Measurements from ENCODE around the gene TMEFF2.
"Not testable (repeated sequence)": the region's sequence is repeated elsewhere in the genome, so short reads cannot be mapped to it uniquely, and the experiment has no call there.

Gene TMEFF2

GRCh38 chr2:192128655-192129054 lies 66.1 kb downstream of the TMEFF2 start:
- no peak for DNase-seq (ENCODE audit: low spot score)

GRCh38 chr2:192127434-192127833 lies 67.3 kb downstream of the TMEFF2 start:
- no peak for DNase-seq (ENCODE audit: low spot score)

GRCh38 chr2:192126912-192127311 lies 67.8 kb downstream of the TMEFF2 start:
- no peak for DNase-seq (ENCODE audit: low spot score)

- DNase-seq (ENCODE audit: low spot score), result peak; percentile 30
These were observed 68.3 kb downstream of the TMEFF2 start for GRCh38 chr2:192126426-192126825.

GRCh38 chr2:192124571-192124970 lies 70.2 kb downstream of the TMEFF2 start:
- DNase-seq (ENCODE audit: low spot score), result peak; percentile 56

GRCh38 chr2:192123847-192124246 lies 70.9 kb downstream of the TMEFF2 start:
- no peak for DNase-seq (ENCODE audit: low spot score)

- no peak for DNase-seq (ENCODE audit: low spot score)
These were observed 71.8 kb downstream of the TMEFF2 start for GRCh38 chr2:192122946-192123345.

GRCh38 chr2:192122141-192122540 lies 72.6 kb downstream of the TMEFF2 start:
- peak; percentile 7 for DNase-seq (ENCODE audit: low spot score)

- no peak for DNase-seq (ENCODE audit: low spot score)
These were observed 75.2 kb downstream of the TMEFF2 start for GRCh38 chr2:192119536-192119935.

- DNase-seq (ENCODE audit: low spot score), result no peak
These were observed 77.0 kb downstream of the TMEFF2 start for GRCh38 chr2:192117705-192118104.

- not testable (repeated sequence) for DNase-seq (ENCODE audit: low spot score)
These were observed 83.2 kb downstream of the TMEFF2 start for GRCh38 chr2:192111536-192111935.

GRCh38 chr2:192099742-192100141 lies 95.0 kb downstream of the TMEFF2 start:
- no peak for DNase-seq (ENCODE audit: low spot score)

- no peak for DNase-seq (ENCODE audit: low spot score)
These were observed 95.8 kb downstream of the TMEFF2 start for GRCh38 chr2:192098814-192099491.

GRCh38 chr2:192091476-192091875 lies 103.3 kb downstream of the TMEFF2 start:
- DNase-seq (ENCODE audit: low spot score), result no peak

- DNase-seq (ENCODE audit: low spot score), result no peak
These were observed 103.8 kb downstream of the TMEFF2 start for GRCh38 chr2:192090911-192091310.

- DNase-seq (ENCODE audit: low spot score), result peak; percentile 10
These were observed 107.3 kb downstream of the TMEFF2 start for GRCh38 chr2:192087398-192087958.

GRCh38 chr2:192082121-192082520 lies 112.6 kb downstream of the TMEFF2 start:
- DNase-seq (ENCODE audit: low spot score), result no peak

GRCh38 chr2:192080096-192080495 lies 114.6 kb downstream of the TMEFF2 start:
- not testable (repeated sequence) for DNase-seq (ENCODE audit: low spot score)

- DNase-seq (ENCODE audit: low spot score), result no peak
These were observed 120.9 kb downstream of the TMEFF2 start for GRCh38 chr2:192073878-192074277.

- DNase-seq (ENCODE audit: low spot score), result no peak
These were observed 122.0 kb downstream of the TMEFF2 start for GRCh38 chr2:192072778-192073177.

- no peak for DNase-seq (ENCODE audit: low spot score)
These were observed 122.5 kb downstream of the TMEFF2 start for GRCh38 chr2:192072261-192072660.

GRCh38 chr2:192070099-192070498 lies 124.6 kb downstream of the TMEFF2 start:
- no peak for DNase-seq (ENCODE audit: low spot score)

- no peak for DNase-seq (ENCODE audit: low spot score)
These were observed 125.3 kb downstream of the TMEFF2 start for GRCh38 chr2:192069417-192069816.

- DNase-seq (ENCODE audit: low spot score), result no peak
These were observed 125.8 kb downstream of the TMEFF2 start for GRCh38 chr2:192068966-192069365.

All from kidney tubule cell (primary cell).